ENCODE data around the gene CDCA3.

Gene CDCA3

DNA sequence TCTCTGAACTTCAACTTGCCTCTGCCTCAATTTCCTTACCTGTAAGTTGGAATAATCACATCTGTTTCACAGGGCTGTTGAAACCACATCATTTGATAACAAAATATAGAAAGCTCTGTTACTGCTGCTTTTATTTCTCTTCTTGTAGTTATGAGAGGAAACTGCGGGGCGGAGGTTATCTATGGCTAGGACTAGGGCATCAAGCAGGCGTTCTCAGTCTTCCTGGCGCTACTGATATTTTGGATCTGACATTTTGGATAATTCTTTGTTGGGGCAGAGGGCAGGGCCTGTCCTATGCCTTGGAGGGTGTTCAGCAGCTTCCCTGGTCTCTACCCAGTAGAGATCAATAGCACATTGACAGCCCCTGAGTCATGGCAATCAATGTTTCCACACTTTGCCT is 19.0 kb downstream of the CDCA3 start:
- DNase-seq (ENCODE audit: low read depth), result no peak

DNA sequence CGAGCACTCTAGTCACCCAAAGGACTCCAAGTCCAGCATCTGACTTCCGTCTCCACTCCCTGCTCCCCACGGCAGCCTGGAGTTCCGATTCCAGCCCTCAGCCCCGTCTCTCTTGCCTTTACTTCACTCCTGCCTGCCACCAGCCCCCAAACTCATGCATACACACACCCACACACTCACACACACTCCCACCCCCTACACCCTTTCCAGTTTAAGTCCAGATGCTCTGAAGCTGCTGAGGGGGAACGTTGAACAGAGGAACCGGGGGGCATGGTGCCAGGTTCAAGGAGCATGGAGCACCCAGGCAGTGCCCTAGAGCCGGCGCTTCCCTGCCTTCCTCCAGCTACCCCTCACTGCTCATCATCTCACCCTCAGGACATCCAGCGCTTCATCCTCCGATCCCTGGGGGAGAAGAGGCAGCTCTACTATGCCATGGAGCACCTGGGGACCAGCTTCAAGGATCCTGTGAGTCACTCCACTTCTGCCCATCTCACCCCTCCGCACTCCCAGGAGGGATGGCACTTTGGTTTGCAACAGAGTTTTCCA is 19.6 kb downstream of the CDCA3 start:
- DNase-seq (ENCODE audit: low read depth), result no peak

DNA sequence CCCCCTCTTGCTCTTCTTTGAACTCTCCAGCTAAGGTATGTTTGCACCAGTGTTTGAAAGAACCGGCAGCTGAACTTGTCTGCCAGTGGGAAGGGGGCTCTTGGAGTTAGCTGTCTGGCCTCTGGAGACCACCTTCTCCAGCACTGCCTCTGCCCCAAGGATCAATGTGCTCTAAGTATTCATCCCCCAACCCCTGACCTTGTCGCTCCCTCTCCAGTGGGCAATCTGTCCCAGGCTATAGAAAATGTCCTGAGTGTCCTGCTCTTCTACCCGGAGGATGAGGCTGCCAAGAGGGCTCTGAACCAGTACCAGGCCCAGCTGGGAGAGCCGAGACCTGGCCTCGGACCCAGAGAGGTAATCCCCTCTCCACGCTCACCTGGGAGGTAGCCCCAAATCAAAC is 20.1 kb downstream of the CDCA3 start:
- DNase-seq (ENCODE audit: low read depth), result no peak

DNA sequence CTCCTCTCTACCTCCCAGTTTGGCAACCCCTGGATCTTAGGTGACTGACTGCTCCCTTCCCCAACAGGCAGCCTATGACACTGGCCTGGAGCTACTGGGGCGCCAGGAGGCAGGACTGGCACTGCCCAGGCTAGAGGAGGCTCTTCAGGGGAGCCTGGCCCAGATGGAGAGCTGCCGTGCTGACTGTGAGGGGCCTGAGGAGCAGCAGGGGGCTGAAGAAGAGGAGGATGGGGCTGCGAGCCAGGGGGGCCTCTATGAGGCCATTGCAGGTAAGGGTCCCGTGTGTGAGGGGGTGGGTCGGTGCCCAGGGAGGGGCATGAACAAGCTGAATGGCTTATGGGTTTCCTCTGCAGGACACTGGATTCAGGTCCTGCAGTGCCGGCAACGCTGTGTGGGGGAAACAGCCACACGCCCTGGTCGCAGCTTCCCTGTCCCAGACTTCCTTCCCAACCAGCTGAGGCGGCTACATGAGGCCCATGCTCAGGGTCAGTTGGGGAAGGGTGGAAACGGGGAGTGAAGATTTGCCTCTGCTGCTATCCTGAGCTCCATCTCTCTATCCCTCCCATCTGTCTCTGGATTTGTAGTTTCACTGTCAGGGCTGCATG is 20.7 kb downstream of the CDCA3 start:
- DNase-seq (ENCODE audit: low read depth), result no peak

DNA sequence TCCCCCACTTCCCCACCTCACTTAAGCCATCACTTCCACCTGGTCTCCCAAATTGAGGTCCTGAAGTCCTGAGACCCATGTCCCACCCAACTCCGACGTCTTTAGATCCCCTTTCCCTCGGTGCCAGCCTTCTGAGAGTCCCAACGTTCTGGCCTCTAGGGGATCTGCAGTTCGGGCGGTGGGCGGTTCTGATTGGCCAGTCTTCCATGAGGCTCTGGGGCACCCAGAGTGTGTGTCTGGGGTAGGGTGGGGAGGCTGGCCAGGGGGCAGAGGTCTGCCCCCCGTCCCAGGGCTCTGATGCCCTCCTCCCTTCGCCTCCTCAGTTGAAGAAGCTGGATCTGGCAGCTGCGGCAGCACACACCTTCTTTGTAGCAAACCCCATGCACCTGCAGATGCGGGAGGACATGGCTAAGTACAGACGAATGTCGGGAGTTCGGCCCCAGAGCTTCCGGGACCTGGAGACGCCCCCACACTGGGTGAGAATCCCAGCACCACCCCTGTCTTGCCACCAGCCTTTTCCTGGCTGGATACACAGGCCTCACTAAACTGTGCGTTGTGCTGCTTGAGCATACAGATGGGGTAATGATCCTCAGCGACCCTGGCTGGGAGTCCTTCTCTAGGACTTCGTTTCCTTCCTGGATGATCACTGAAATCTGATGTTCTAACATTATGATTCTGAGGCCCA is 21.4 kb downstream of the CDCA3 start:
- DNase-seq (ENCODE audit: low read depth), result no peak

DNA sequence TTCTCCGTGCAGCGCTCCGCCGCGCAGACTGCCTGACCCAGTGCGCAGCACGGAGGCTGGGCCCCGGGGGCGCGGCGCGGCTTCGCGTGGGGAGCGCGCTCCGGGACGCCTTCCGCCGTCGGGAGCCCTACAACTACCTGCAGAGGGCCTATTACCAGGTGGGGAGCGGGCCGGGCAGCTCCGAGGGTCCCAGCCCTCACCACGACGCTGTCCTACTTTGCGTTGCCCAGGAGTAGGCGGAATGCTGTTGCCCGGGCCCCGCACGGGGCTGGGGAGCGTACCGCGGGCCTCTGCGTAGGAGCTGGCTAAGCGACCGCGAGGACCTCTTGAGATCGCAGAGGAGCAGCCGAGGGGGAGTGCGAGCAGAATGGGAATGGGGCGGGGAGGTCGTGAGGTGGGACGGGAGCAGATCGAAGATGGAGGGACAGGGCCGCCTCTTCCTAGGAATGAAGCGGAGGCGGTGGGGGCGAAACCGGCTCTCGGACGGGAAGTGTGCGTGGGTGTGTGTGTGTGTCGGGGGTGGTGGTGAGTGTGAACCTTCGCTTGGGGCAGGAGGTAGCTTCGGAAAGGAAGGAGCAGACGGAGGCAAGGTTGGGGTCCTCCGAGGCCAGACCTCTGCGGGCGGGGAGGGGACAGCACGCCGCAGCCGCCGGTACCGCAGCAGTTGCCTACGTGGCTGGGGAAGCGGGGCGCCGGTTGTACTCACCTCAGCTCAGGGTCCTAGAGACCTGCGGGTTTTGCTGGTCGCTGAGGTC is 22.1 kb downstream of the CDCA3 start:
- DNase-seq (ENCODE audit: low read depth), result no peak

DNA sequence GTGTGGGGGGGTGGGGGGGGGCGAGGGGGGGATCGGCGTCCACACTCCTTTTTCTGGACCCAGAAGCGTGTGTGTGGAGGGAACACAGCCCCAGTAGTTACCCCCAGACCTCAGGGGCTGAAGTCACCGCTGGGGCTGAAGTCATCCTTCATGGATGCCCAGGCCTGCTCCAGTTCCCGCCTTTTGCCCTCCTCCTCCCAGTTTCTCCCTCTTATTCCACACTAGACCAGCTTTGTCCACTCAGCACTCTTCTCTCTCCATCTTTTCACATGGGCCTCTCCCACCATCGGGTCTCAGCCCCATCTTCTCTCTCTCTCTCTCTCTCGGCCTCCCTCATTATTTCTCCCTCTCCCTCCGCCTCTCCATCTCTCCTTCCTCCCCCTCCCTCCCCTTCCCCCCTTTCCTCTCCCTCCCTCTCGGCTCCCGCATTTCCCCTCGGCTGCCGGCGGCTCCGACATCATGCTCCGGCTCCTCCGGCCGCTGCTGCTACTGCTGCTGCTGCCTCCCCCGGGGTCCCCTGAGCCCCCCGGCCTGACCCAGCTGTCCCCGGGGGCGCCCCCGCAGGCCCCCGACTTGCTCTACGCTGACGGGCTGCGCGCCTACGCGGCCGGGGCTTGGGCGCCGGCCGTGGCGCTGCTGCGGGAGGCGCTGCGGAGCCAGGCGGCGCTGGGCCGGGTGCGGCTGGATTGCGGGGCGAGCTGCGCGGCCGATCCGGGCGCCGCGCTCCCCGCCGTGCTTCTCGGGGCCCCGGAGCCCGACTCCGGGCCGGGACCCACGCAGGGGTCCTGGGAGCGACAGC is 22.9 kb downstream of the CDCA3 start, which contains the start of gene P3H3:
P3H3 (plus strand) TSS at position 426 of the 799 bp plus-strand sequence; CDS start at position 460, 34 bp downstream.
- DNase-seq (ENCODE audit: low read depth), result no peak

DNA sequence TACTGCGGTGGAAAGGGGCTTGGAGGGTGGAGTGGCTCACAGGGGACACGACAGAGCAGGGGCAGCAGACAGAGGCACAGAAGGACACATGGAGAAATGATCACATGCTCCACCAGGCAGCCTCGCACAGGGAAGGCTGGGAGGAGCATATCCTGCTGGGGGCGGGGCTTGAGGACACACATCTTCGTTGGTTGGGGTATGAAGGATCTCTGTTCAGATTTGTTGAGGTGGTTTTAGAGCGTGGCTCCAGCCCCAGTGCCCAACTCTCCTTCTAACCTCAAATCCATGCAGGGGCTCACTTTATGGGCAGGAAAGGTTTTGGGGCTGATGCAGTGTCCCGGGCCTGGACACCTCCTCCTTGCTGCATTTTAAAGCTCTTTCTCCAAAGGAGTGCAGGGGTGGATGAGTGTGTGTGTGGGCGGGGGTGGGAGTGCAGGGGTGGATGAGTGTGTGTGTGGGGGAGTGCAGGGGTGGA is 23.6 kb downstream of the CDCA3 start:
- DNase-seq (ENCODE audit: low read depth), result no peak

DNA sequence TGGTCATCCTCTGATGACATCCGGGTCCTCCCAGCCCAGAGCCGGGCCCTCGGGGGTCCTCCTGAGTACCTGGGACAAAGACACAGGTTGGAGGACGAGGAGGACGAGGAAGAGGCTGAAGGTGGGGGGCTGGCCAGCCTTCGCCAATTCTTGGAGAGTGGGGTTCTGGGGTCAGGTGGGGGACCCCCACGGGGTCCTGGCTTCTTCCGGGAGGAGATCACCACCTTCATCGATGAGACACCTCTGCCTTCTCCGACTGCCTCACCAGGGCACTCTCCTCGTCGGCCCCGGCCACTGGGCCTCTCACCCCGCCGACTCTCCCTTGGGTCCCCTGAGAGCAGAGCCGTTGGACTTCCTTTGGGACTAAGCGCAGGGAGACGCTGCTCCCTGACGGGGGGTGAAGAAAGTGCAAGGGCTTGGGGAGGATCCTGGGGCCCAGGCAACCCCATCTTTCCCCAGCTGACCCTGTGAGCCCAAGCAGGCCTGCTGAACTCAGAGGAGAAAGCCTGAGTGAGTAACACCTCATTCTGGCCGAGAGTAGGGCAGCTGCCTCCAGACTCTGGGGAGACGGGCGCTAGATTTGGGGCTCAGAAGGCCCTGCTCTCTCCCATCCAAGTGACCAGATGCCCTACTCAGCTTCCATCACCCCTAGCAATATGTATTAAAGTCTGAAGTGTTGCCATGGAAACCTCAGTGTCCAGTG is 24.2 kb downstream of the CDCA3 start:
- no peak for DNase-seq (ENCODE audit: low read depth)

DNA sequence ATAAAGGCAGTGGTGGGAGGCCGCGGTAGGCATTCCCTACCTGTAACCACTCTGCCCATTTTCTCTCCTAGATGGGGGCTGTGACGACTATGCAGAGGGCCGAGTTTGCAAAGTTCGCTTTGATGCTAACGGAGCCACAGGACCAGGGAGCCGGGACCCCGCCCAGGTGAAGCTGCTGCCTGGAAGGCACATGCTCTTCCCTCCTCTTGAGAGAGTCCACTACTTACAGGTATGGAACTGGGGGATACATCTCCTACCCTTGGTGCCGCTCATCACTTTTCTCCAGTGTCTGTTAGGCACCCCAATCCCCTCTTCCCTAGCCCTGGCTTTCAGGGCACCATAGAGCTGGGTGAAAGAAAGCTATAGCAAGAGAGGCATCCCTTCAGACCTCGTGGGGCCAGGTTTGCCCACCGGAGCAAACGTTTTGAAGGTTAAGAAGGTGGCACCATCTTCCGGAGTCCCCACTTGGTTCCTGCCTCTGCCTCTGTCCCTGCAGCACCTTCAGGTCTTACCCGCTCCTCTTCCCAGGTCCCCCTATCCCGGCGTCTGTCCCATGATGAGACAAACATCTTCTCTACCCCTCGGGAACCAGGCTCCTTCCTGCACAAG is 24.9 kb downstream of the CDCA3 start:
- no peak for DNase-seq (ENCODE audit: low read depth)

DNA sequence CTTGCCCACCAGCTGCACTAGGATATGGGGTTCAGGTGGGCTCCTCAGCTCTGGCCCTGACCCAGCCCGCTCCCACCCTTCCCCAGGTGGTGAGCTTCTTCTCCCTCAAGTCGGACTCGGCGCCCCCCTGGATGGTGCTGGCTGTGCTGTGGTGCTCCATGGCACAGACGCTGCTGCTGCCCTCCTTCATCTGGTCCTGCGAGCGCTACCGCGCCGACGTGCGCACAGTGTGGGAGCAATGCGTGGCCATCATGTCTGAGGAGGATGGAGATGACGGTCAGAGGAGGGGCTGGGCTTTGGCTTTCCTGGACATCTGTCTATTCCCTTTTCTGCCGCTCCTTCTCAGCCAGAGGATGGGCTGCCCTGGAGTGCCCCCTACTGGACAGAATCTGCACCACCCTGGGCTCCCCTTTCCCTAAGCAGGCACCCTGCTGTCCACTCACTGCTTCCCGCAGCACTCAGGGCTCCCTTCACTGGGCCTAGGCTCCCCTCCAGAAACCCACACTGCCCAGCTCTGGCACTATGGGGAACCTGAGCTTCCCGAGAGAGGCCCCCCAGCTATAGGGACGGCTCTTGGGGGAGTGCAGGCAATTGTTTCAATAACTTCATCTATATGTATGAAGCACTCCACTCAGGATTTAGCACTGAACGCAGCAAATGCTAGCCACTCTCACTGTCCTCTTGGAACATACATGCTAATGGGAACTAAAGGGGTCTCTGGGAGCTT is 25.5 kb downstream of the CDCA3 start:
- DNase-seq (ENCODE audit: low read depth), result peak; percentile 72

DNA sequence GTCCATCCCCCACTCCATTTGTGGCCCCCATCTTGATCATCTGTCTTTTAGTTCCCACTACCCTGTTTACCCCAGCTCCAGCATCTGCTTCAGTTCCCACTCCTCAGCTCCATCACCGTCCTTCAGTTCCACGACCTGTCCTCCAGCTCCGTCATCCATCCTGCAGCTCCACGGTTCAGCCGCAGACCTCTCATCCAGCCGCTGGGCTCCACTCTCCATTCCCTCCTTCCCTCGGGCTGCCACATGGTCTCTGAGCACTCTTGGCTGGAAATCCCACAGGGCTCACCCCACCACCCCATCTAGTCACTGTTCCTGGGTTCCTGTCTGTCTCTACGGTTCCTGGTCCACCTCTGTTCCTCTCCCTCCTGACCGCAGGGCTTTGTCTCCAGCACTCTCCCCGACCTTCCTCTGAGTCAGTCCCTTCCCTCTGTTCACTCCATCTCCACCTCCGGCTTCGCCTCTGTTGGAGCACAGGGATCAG is 26.1 kb downstream of the CDCA3 start:
- DNase-seq (ENCODE audit: low read depth), result no peak

DNA sequence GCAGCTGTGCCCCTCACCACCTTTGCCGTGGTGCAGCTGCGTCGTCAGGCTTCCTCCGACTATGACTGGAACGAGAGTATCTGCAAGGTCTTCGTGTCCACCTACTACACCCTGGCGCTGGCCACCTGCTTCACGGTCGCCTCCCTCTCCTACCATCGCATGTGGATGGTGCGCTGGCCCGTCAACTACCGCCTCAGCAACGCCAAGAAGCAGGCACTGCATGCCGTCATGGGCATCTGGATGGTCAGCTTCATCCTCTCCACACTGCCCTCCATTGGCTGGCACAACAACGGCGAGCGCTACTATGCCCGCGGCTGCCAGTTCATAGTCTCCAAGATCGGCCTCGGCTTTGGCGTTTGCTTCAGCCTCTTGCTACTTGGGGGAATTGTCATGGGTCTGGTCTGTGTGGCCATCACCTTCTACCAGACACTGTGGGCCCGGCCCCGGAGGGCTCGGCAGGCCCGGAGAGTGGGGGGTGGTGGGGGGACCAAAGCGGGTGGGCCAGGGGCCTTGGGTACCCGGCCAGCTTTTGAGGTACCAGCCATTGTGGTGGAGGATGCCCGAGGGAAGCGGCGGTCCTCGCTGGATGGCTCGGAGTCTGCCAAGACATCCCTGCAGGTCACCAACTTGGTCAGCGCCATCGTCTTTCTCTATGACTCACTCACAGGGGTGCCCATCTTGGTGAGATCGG is 26.9 kb downstream of the CDCA3 start:
- no peak for DNase-seq (ENCODE audit: low read depth)

DNA sequence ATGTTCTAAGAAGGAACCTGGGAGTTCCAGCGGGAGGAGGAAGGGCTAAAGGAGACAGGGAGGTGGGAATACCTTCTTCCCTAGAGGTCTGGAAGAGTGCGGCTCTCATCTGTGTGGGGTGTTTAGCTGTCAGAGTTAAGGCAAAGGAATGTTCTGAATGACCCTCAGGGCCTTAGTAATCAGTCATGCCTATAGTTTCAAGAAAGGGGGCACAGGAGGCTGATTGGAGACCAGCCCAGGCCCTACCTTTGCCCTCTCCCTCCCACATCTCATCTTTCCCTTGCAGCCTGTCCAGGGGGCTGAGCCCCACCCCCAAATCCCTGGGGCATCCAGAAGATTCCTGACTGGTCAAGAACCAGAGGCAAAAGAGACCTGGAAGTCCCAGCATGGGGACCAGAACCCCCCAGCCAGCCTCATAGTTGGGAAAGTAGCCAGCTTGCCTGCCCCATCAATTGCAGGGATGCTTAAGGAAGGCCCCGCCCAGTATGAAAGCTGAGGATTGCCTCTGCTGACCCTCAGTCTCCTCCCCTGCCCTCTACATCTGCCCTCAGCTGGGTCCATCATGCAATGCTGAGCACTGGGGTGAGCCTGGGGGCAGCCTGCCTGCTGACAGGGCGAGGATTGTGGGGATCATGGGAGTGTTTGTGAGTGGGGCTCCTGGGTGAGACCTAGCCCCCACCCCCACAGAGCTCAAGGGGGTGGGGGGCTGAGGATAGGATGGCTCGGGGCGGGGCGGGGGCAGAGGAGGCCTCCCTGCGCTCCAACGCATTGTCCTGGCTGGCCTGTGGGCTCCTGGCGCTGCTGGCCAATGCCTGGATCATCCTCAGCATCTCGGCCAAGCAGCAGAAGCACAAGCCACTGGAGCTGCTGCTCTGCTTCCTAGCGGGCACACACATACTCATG is 27.7 kb downstream of the CDCA3 start:
- no peak for DNase-seq (ENCODE audit: low read depth)

DNA sequence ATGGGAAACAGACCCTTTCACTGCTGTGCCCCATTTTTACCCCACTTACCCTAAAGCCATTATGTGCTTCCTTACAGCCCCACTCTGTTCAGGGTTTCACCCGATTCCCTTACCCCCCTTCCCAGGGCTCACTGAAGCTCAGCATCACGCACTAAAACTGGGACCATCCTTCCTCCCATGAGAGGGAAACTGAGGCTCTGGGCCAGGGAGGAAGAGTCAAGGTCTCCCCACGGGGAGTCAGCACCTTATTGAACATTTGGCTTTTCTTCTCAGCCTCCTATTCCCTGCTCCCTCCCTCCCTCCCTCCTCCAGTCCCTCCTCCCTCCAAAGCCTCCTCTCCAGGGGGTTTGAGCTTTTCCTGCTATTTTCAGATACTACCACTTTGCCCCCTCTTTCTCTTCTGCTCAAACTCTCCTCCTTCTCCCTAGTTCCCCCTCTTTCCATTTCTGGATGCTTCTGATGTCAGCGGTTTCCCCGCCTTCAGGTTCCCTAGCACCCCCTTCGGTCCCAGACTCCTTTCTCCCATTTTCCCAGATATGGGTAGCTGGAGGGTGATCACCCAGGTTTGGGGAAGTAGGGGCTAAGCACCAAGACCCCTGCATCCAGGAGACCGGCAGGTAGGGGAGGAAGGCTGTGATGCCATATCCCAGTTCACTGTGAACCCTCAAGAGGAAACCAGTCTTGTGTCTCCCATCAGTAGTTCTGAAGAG is 28.5 kb downstream of the CDCA3 start:
- no peak for DNase-seq (ENCODE audit: low read depth)

DNA sequence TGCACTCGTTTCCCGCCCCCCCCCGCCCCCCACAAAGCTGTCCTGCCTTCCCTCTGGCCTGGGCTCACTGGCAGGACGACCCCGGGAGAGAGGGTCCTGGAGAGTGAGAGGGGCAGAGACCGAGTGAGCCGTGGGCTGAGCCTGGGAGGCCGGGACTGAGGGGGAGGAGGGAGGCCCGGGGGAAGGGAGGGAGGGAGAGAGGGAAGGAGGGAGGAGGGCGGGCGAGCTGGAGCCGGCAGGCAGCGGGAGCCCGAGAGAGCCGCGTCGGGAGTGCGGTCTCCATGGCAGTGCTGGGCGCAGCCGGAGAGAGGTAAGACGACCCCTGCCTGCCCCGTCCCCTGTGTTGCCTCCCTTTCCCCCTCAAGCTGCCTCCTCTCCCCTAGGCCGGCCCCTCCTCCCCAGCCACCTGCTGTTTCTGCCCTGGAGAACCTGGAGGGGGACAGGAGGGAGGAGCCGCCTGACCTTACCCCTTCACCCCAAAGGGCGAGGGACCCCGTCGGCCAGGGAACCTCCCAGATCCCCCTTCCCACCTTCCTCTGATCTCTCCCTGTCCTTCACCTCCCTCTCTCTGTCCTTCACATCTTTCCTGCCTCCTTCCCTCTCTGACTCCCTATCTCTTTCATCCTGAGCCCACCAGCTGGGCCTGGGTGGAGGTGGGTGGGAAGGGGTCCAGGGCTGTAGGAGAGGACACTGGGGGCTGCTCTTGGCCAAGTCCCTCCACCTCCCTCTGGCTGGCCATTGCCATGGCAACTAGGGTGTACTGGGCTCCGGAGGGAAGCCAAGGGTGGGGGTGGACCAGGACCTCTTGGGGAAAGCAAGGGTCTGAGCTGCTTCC is 29.3 kb downstream of the CDCA3 start, which contains the start of gene GPR162:
GPR162 (plus strand) TSS at position 231 of the 835 bp plus-strand sequence. CDS start 2,078 bp downstream, outside the sequence.
- DNase-seq (ENCODE audit: low read depth), result no peak

DNA sequence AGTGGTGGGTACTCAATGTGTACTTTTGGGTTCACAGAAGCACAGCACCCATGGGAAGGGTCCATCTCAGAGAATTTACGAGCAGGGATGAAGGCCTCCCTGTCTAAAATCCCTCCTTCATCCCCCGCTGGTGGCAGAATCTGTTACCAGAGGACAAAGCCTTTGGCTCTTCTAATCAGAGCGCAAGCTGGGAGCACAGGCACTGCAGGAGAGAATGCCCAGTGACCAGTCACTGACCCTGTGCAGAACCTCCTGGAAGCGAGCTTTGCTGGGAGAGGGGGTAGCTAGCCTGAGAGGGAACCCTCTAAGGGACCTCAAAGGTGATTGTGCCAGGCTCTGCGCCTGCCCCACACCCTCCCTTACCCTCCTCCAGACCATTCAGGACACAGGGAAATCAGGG is 30.9 kb downstream of the CDCA3 start:
- DNase-seq (ENCODE audit: low read depth), result no peak
